Small intestine (tissue), 7 donors: ENCODE data around the gene RNF227. TPM values are rescaled to one million over a fixed set of nuclear protein-coding genes. Genes with fewer than 3 reads are reported as not detected.

Source experiments
- DNase-seq, 2 donors: peaks; one replicate each; pipeline versions ENCODE4 v3.0.0 to v3.0.0-alpha.2; 2013
- FAIRE-seq: peaks from 2 replicates; lab custom pipeline; 2012; peaks lifted over from hg19 to GRCh38; lab: Jason Lieb, UNC
- H3K27ac ChIP-seq, 3 donors: one replicate each; pipeline ENCODE4 v1.5.1; 2013; ENCODE audit warnings: low read length in 2 of 3, mild to moderate bottlenecking in 2 of 3, control low read depth in 1 of 3, inconsistent platforms in 1 of 3, low read depth in 1 of 3, moderate library complexity in 1 of 3
- H3K27me3 ChIP-seq, 3 donors: one replicate each; pipeline ENCODE4 v1.6.1; 2013; ENCODE audit warnings: low read length in 3 of 3, inconsistent platforms in 1 of 3; ENCODE audit not compliant: control insufficient read depth in 3 of 3, insufficient read depth in 3 of 3
- H3K36me3 ChIP-seq, 3 donors: one replicate each; pipeline ENCODE4 v1.6.1; 2013; ENCODE audit warnings: low read length in 3 of 3, inconsistent platforms in 1 of 3, low read depth in 1 of 3, mild to moderate bottlenecking in 1 of 3, moderate library complexity in 1 of 3; ENCODE audit not compliant: control insufficient read depth in 3 of 3, insufficient read depth in 2 of 3
- H3K4me1 ChIP-seq, 3 donors: one replicate each; pipeline ENCODE4 v1.6.1; 2013; ENCODE audit warnings: low read length in 2 of 3, inconsistent platforms in 1 of 3, low read depth in 1 of 3, mild to moderate bottlenecking in 1 of 3, moderate library complexity in 1 of 3; ENCODE audit not compliant: control insufficient read depth in 3 of 3, insufficient read depth in 2 of 3
- H3K4me3 ChIP-seq, 3 donors: one replicate each; pipeline ENCODE4 v1.5.1; 2013; ENCODE audit warnings: low read length in 3 of 3, control low read depth in 1 of 3, inconsistent platforms in 1 of 3, low read depth in 1 of 3, mild to moderate bottlenecking in 1 of 3, moderate library complexity in 1 of 3
- H3K9me3 ChIP-seq, 2 donors: one replicate each; pipeline ENCODE4 v1.6.1; 2013; ENCODE audit warnings: low read depth in 1 of 2, low read length in 1 of 2; ENCODE audit not compliant: control insufficient read depth in 2 of 2, insufficient read depth in 1 of 2
- WGBS, 3 donors: extraction: QIAGEN DNeasy Blood & Tissue Kit; methylation state at CpG; one replicate each; pipeline ENCODE4 v1.1.7; 2013; 5-methylcytosine and 5-hydroxymethylcytosine counted together
- polyA plus RNA-seq, 4 donors: library from polyadenylated mRNA; stranded (reverse) in 3 of 4; unstranded in 1 of 4; fragments of 200-250 nt in 3 of 4; fragments of 120-200 nt in 1 of 4; gene quantifications; one replicate each; pipeline versions ENCODE4 v1.2.1 to v1.2.3, GENCODE V29; 2013
- donor health status: healthy with polysubstance abuse.
- donor health status: control.
- donor health status: control.
- donor health status: Bipolar disorder and iron deficiency.
- donor health status: healthy.

Gene RNF227
- polyA plus RNA-seq, 4 donors = 1.9 to 3.0 (median 2.5) TPM

- no peaks in the 10 kb centered on the region for H3K9me3 ChIP-seq
- no peak for FAIRE-seq
- H3K27ac ChIP-seq = no peak overlapping the region
- H3K4me1 ChIP-seq = peaks cover 0 to 12% (median 11%) of the 10 kb centered on the region in 3 donors
- H3K36me3 ChIP-seq = peaks cover 6 to 34% (median 12%) of the 10 kb centered on the region in 3 donors
- H3K27me3 ChIP-seq = no peaks in the 10 kb centered on the region
- H3K4me3 ChIP-seq = no peak overlapping the region
- no peak for DNase-seq
Measured at GRCh38 chr17:7935859-7936258, 19.8 kb upstream of the RNF227 start.

DNA sequence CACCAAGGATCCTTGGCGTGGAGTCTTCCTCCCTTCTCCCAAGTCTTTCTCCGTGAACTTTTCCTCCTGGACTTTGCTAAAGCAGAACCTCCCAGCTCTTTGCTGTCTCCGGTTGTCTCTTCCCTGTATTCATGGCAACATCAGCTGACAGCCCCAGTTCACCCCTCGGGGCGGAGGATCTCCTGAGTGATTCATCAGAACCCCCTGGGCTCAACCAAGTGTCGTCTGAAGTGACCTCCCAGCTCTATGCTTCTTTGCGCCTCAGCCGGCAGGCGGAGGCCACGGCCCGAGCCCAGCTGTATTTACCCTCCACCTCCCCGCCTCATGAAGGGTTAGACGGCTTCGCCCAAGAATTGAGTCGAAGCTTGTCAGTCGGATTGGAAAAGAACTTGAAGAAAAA is 16.9 kb upstream of the RNF227 start:
- Histone ChIP-seq H3K4me1 (peaks cover 0 to 21% (median 13%) of the 10 kb centered on the region in 3 donors), H3K36me3 (peaks cover 4 to 25% (median 6%) of the 10 kb centered on the region in 3 donors), H3K27me3 (peaks cover 0 to 9% (median 0%) of the 10 kb centered on the region in 3 donors), H3K4me3 (peak overlapping the region; percentile 55 to 97 (median 61)), H3K27ac (peak overlapping the region in 1 of 3 donors; percentile 75), H3K9me3 (no peaks in the 10 kb centered on the region)
- DNase-seq (peak; percentile 49 to 69), FAIRE-seq (no peak)
- WGBS, 3 donors = 2 to 9% (median 6%) methylated on average over 16 of the region's 16 CpGs

DNA sequence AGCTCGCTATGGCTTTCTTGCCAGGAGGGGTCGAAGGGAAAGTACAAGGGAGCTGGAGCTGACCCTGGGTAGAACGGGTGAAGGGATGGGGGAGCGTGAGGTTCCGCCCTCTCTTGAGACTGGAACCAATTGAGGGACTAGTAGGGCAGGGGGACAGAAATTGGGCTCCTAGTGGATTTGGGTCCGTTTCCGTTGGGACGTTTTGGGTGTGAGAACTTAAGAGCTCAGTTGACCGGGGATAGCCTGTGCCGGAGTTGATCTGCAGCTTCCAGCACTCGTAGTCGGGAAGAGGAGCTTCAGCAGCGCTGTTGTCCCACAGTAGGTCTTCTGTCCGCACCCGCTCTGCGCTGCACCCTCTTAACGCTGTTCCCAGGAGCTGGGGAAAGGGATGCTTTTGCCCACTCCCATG is 16.4 kb upstream of the RNF227 start:
- no peaks in the 10 kb centered on the region for H3K9me3 ChIP-seq
- peak overlapping the region in 2 of 3 donors; percentile 75 to 78 for H3K27ac ChIP-seq
- DNase-seq = peak in 1 of 2 donors; percentile 44
- FAIRE-seq = no peak
- H3K36me3 ChIP-seq = peaks cover 4 to 24% (median 6%) of the 10 kb centered on the region in 3 donors
- WGBS, 3 donors = 0 to 1% (median 1%) methylated on average over 16 to 17 of the region's 17 CpGs
- H3K27me3 ChIP-seq = peaks cover 0 to 9% (median 0%) of the 10 kb centered on the region in 3 donors
- H3K4me3 ChIP-seq = peak overlapping the region; percentile 55 to 97 (median 61)
- H3K4me1 ChIP-seq = peaks cover 0 to 21% (median 13%) of the 10 kb centered on the region in 3 donors

DNA sequence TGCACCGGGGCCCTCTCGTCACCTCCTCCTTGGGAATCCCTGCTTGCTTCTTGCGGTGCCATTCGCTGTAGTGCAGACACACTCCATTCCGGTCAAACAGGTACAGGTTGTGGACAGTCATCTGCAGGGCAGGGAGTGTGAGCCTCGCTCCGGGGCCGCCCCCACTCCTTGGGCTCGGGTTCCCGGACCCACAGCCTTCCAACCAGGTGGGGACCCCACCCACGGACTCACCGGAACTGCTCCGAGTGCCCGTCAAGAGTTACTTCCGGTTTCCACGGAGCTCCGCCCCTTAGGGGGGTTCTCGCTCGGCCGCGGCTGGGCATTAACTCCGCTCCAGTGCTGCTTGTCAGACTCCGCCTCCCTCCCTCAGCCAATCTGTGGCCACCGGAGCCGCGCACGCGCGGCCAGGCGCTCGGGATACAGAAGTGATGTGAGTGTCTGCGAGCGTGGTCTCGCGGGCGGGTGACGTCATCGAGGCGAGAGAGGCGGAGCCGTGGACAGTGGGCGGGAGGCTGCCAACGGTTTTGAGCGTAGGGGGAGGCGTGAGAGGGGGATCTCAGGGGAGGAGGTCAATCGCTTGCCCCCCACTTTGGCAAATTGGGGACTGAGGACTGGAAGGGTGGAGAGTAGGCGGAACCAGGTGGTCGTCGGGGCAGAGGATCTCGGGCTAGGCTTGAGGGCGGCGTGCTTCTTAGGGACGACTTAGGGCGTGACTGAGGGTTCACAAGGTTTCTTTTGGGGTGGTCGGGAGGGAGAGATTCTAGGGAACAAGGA is 15.8 kb upstream of the RNF227 start, which contains the start of the genes CNTROB and TRAPPC1:
CNTROB (plus strand) TSS at position 498 of the 774 bp plus-strand sequence. CDS start 874 bp downstream, outside the sequence.
TRAPPC1 (minus strand) TSS at position 238 of the 774 bp plus-strand sequence; CDS start at position 121, 117 bp downstream.
- peak within 1 kb of the TSS; percentile 55 to 97 (median 61) for H3K4me3 ChIP-seq
- 0% methylated on average over 51 to 55 of the region's 55 CpGs for WGBS, 3 donors

GRCh38 chr17:7930841-7931631 is 14.9 kb upstream of the RNF227 start:
- peak overlapping the region; percentile 47 to 97 (median 61) for H3K4me3 ChIP-seq
- peak overlapping the region; percentile 52 to 76 (median 56) for H3K27ac ChIP-seq
- H3K9me3 ChIP-seq = no peaks in the 10 kb centered on the region
- peaks cover 0 to 14% (median under 1%) of the 10 kb centered on the region in 3 donors for H3K36me3 ChIP-seq
- FAIRE-seq = no peak
- peaks cover 0 to 9% (median 0%) of the 10 kb centered on the region in 3 donors for H3K27me3 ChIP-seq
- DNase-seq = peak in 1 of 2 donors; percentile 5
- peaks cover 0 to 21% (median 13%) of the 10 kb centered on the region in 3 donors for H3K4me1 ChIP-seq
- WGBS, 3 donors = 41 to 43% (median 41%) methylated on average over 20 of the region's 20 CpGs

More for the DNA sequence above, 15.8 kb upstream of the RNF227 start, which contains the start of the genes CNTROB and TRAPPC1:
- DNase-seq = peak; percentile 99 to 100
- Histone ChIP-seq H3K9me3 (no peaks in the 10 kb centered on the region), H3K27ac (peak within 1 kb of the TSS; percentile 56 to 78 (median 75)), H3K27me3 (peaks cover 0 to 9% (median 0%) of the 10 kb centered on the region in 3 donors), H3K4me1 (peaks cover 0 to 21% (median 13%) of the 10 kb centered on the region in 3 donors), H3K36me3 (peaks cover 1 to 22% (median 6%) of the 10 kb centered on the region in 3 donors)
- no peak for FAIRE-seq

DNA sequence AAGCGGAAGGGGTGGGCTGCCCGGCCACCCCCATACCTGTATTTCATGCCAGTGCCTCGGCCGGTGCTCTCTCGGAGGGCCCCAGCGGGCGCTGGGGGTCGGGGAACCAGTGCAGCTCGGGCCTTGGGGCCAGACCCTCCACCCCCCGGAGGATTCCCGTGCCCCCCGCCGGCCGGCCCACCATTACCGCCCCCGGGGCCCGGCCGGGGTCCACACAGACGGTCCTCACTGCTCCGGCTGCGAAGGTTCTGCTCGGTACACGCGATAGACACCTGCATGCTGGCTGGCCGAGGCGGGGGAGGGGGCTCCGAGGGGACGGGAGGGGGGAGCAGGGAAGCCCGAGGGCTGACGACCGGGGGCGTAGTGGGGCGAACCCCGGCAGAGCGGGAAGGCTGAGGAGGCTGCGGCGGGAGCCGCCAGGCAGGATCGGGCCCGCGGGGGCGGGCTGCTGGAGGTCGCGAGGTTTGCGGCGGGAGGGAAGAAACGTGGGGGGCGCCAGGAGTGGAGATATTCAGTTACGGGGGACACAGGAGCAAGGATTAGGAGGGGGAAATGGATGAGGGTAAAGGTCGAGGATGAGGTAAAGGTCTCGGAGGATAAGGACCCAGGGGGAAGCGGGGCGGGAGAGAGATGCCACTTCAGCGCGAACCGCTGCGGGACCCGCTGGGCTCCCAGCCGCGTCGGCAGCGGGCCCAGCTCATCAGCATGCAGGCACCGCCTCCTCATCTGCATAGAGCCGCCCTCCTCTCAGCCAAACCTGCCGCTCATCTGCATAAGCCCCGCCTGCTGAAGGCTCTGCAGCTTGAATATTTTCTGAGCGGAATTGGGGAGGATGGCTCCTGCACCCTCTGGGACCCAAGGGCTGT is 13.3 kb upstream of the RNF227 start, which contains the start of gene KCNAB3:
KCNAB3 (minus strand) TSS at position 699 of the 866 bp plus-strand sequence; CDS start at position 278, 421 bp downstream.
- Histone ChIP-seq H3K9me3 (no peaks in the 10 kb centered on the region), H3K27ac (no peak within 1 kb of the TSS), H3K4me3 (peak within 1 kb of the TSS in 1 of 3 donors; percentile 29), H3K27me3 (peaks cover 0 to 9% (median 0%) of the 10 kb centered on the region in 3 donors), H3K4me1 (peaks cover 0 to 21% (median 13%) of the 10 kb centered on the region in 3 donors), H3K36me3 (peaks cover 0 to 9% (median 0%) of the 10 kb centered on the region in 3 donors)
- 37 to 81% (median 63%) methylated on average over 56 to 67 of the region's 67 CpGs for WGBS, 3 donors
- FAIRE-seq (no peak), DNase-seq (peak; percentile 9 to 51)

DNA sequence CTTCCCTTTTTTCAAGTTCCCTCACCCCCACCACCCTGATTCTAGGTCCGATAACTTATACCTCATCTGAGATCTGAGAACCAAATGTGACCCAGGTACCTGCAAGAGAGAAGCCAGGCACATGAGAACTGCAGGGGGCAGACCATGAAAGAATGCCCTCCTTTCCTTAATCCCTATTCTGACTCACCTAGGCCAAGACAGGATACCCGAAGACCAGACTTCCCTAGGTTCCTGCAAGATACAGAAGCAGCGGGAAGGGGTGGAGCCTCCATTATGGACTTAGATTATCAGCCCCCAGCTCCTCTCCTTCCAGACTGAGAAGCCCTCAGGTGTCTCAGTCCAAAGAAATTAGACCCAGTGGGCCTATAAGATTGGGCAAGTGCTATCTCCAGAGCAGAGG is 11.5 kb upstream of the RNF227 start:
- H3K36me3 ChIP-seq = peaks cover 0 to 7% (median 0%) of the 10 kb centered on the region in 3 donors
- peaks cover 0 to 20% (median 6%) of the 10 kb centered on the region in 3 donors for H3K4me1 ChIP-seq
- peaks cover 0 to 9% (median 0%) of the 10 kb centered on the region in 3 donors for H3K27me3 ChIP-seq
- FAIRE-seq (no peak), DNase-seq (no peak)
- no peak overlapping the region for H3K27ac ChIP-seq
- H3K9me3 ChIP-seq = no peaks in the 10 kb centered on the region
- WGBS, 3 donors = 81 to 84% (median 84%) methylated on average over 3 of the region's 3 CpGs
- H3K4me3 ChIP-seq = no peak overlapping the region
